OCI-LY7 (cell line): ENCODE measurements around the gene EMD. TPM values are rescaled to one million over a fixed set of nuclear protein-coding genes. Genes with fewer than 3 reads are reported as not detected.

ENCODE experiments used
- BruUV-seq: library from RNA; stranded (reverse); fragments of 400-500 nt; replicated peaks from 2 replicates; lab custom pipeline; 2021; lab: Mats Ljungman, UMichigan
- CTCF ChIA-PET: fragments of 300-600 bp; sonication (Branson Sonifier 250); formaldehyde crosslinking; loops from one replicate; lab custom pipeline; 2022; ENCODE audit warnings: antibody characterized with exemption; ENCODE audit not compliant: unreplicated experiment; lab: Charles Lee
- POLR2A ChIA-PET: fragments of 300-600 bp; sonication (Branson Sonifier 250); formaldehyde crosslinking; loops from one replicate; lab custom pipeline; 2022; ENCODE audit warnings: antibody characterized with exemption; lab: Charles Lee
- DNase-seq: peaks from one replicate; pipeline ENCODE4 v3.0.0-alpha.2; 2015; ENCODE audit warnings: low spot score
- H2AFZ ChIP-seq: fragments of 200-600 bp; sonication (generic), shearing (Covaris generic); 2 replicates; pipeline ENCODE4 v1.6.1; 2014; ENCODE audit warnings: mild to moderate bottlenecking, antibody characterized with exemption, low read length, moderate library complexity
- H3K27ac ChIP-seq: fragments of 200-600 bp; sonication (generic); 2 replicates; pipeline ENCODE4 v1.5.1; 2014; ENCODE audit warnings: mixed run types, low read depth, mild to moderate bottlenecking, moderate library complexity, low read length, inconsistent platforms; ENCODE audit not compliant: poor library complexity, severe bottlenecking
- H3K36me3 ChIP-seq: fragments of 200-600 bp; sonication (generic); 2 replicates; pipeline ENCODE4 v1.6.1; 2014; ENCODE audit warnings: mild to moderate bottlenecking, antibody characterized with exemption, low read length, moderate library complexity, mixed read lengths; ENCODE audit not compliant: insufficient read depth
- H3K4me1 ChIP-seq: fragments of 200-600 bp; sonication (generic); 2 replicates; pipeline ENCODE4 v1.5.1; 2014; ENCODE audit warnings: mild to moderate bottlenecking, low read length; ENCODE audit not compliant: insufficient read depth, poor library complexity, severe bottlenecking
- H3K4me2 ChIP-seq: fragments of 200-600 bp; sonication (generic); 2 replicates; pipeline ENCODE4 v1.6.1; 2014; ENCODE audit warnings: mild to moderate bottlenecking, low read length
- H3K4me3 ChIP-seq: fragments of 200-600 bp; sonication (generic); 2 replicates; pipeline ENCODE4 v1.5.1; 2014; ENCODE audit warnings: mild to moderate bottlenecking, low read depth, low read length; ENCODE audit not compliant: poor library complexity, severe bottlenecking
- H3K79me2 ChIP-seq: fragments of 200-600 bp; sonication (generic); 2 replicates; pipeline ENCODE4 v1.6.1; 2016; ENCODE audit warnings: low read depth, mild to moderate bottlenecking, low read length, moderate library complexity, mixed read lengths; ENCODE audit not compliant: insufficient read depth
- H3K9me2 ChIP-seq: fragments of 200-600 bp; sonication (generic); 2 replicates; pipeline ENCODE4 v1.6.1; 2016; ENCODE audit warnings: mild to moderate bottlenecking, low read length, mixed read lengths; ENCODE audit not compliant: insufficient read depth
- H3K9me3 ChIP-seq: fragments of 200-600 bp; sonication (generic); 2 replicates; pipeline ENCODE4 v1.6.1; 2014; ENCODE audit warnings: mild to moderate bottlenecking, mixed run types, low read length, mixed read lengths
- H4K20me1 ChIP-seq: fragments of 200-600 bp; sonication (generic); 2 replicates; pipeline ENCODE4 v1.6.1; 2014; ENCODE audit warnings: mild to moderate bottlenecking, antibody characterized with exemption, low read length, moderate library complexity, mixed read lengths; ENCODE audit not compliant: insufficient read depth
- EZH2phosphoT487 ChIP-seq: fragments of 200-600 bp; sonication (generic); IDR thresholded peaks from 2 replicates; pipeline ENCODE4 v1.6.1; 2018; ENCODE audit warnings: low read depth, borderline replicate concordance, mild to moderate bottlenecking, mixed run types, antibody characterized with exemption, low read length, moderate library complexity, mixed read lengths
- intact Hi-C: fragments of 100-400 bp; cut with micrococcal nuclease; formaldehyde crosslinking; loops from one replicate; pipeline ENCODE4 v1.10.0; 2022; ENCODE audit not compliant: unreplicated experiment
- total RNA-seq, 2 experiments: library from RNA; depleted of rRNA in 1 of 2; stranded (reverse); fragments of >200 nt in 1 of 2; shearing (Covaris generic) in 1 of 2; gene quantifications; 2 replicates each; pipeline ENCODE4 v1.2.3, GENCODE V29; 2014 to 2022
- TF ChIP-seq, protein P1 (sequence below): fragments of 200-600 bp; sonication (generic); conservative IDR thresholded peaks from 2 replicates; pipeline ENCODE4 v1.5.1; 2014; ENCODE audit warnings: mild to moderate bottlenecking, antibody characterized with exemption, low read length, moderate library complexity, mixed read lengths

EMD gene
- total RNA-seq, 2 experiments from 2014 or later: 35.4 to 64.6 TPM

DNA sequence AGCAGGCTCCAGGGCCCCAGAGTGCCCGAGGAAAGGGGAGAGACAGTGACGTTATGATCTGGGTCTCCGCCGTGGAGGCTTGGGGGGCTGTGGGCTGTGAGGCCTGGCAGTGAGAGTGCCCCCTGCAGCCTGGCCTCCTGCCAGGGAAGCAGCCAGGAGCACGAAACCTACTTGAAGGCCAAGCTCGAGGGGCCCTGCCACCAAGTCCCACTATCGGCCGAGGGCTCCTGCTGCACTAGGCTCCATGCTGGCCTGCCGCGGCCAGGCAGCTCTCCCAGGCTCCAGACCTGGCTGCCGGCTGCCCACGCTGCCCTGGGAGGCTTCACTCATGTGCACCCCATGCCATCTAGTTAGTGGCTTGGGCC is 23.3 kb upstream of the EMD start:
- POLR2A ChIA-PET: no interaction called here
- H3K36me3 ChIP-seq: peaks cover 47% of the 10 kb centered on the region
- no peak overlapping the region for H3K4me2 ChIP-seq
- no peak overlapping the region for H3K4me3 ChIP-seq
- no peaks in the 10 kb centered on the region for H3K79me2 ChIP-seq
- no peaks in the 10 kb centered on the region for H3K9me3 ChIP-seq
- H2AFZ ChIP-seq: no peak overlapping the region
- TF ChIP-seq, protein P1, sequence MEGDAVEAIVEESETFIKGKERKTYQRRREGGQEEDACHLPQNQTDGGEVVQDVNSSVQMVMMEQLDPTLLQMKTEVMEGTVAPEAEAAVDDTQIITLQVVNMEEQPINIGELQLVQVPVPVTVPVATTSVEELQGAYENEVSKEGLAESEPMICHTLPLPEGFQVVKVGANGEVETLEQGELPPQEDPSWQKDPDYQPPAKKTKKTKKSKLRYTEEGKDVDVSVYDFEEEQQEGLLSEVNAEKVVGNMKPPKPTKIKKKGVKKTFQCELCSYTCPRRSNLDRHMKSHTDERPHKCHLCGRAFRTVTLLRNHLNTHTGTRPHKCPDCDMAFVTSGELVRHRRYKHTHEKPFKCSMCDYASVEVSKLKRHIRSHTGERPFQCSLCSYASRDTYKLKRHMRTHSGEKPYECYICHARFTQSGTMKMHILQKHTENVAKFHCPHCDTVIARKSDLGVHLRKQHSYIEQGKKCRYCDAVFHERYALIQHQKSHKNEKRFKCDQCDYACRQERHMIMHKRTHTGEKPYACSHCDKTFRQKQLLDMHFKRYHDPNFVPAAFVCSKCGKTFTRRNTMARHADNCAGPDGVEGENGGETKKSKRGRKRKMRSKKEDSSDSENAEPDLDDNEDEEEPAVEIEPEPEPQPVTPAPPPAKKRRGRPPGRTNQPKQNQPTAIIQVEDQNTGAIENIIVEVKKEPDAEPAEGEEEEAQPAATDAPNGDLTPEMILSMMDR: no peak
- TF ChIP-seq EZH2phosphoT487: no peak
- no TSS peak for BruUV-seq
- no peaks in the 10 kb centered on the region for H4K20me1 ChIP-seq
- H3K27ac ChIP-seq: no peak overlapping the region
- CTCF ChIA-PET: no interaction called here
- no peak for DNase-seq
- H3K4me1 ChIP-seq: no peaks in the 10 kb centered on the region
- intact Hi-C loops: no loop called here
- H3K9me2 ChIP-seq: no peaks in the 10 kb centered on the region

DNA sequence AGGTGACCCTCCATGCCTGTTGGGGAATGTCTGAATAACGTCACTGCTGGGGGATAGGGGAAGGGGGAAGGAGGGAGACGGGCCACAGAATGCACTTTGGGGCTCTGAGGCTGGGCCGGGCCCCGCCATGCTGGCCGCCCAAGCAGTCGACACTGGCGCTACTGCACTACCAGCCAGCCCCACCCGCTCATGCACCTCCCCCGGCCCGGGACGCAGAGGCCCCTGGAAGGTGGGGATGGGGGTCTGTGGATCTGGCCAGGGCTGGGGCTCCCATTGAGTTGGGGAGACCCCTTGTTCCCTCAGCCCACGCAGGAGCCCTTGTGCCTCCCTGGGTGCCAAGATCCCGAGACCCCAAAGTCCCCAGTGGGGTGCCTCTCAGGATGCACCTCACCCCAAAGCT is 22.5 kb upstream of the EMD start:
- Histone ChIP-seq H3K4me2 (no peak overlapping the region), H2AFZ (no peak overlapping the region), H3K9me2 (no peaks in the 10 kb centered on the region), H3K27ac (no peak overlapping the region), H3K9me3 (no peaks in the 10 kb centered on the region), H3K79me2 (no peaks in the 10 kb centered on the region), H3K36me3 (peaks cover 51% of the 10 kb centered on the region), H3K4me3 (no peak overlapping the region), H3K4me1 (no peaks in the 10 kb centered on the region), H4K20me1 (no peaks in the 10 kb centered on the region)
- DNase-seq: no peak
- BruUV-seq: no TSS peak
- ChIA-PET CTCF (no interaction called here), POLR2A (interaction anchor here (0.6 kb wide), 1 partner anchor 9 kb away, joined by 3 read pairs; no protein-coding TSS in a partner anchor)
- intact Hi-C loops: no loop called here
- TF ChIP-seq, protein P1: no peak
- no peak for TF ChIP-seq EZH2phosphoT487

DNA sequence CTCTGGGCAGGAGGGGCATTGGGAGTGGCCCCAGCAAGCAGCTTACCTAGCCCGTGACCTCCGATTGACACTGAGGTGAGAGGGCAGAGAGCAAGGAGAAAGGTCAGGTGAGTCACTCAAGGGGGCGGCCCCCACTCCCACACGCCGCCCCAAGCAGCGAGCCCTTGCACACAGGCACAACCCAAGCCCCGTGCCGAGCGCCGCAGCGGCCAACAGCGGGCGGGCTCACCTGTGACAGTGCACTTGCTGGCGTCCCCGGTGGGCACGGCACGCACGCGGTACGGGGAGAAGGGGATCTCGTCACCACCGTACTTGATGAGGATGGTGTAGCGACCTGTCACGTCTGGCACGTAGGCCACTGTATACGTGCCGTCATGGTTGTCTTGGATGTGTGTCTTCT is 21.9 kb upstream of the EMD start:
- BruUV-seq: no TSS peak
- TF ChIP-seq, protein P1: no peak
- Histone ChIP-seq H4K20me1 (no peaks in the 10 kb centered on the region), H3K9me3 (no peaks in the 10 kb centered on the region), H3K36me3 (peaks cover 57% of the 10 kb centered on the region), H3K27ac (no peak overlapping the region), H3K4me2 (no peak overlapping the region), H3K9me2 (no peaks in the 10 kb centered on the region), H3K4me1 (no peaks in the 10 kb centered on the region), H2AFZ (no peak overlapping the region), H3K79me2 (no peaks in the 10 kb centered on the region), H3K4me3 (no peak overlapping the region)
- CTCF ChIA-PET: no interaction called here
- no peak for DNase-seq
- intact Hi-C loops: no loop called here
- POLR2A ChIA-PET: no interaction called here
